A673 (cell line): ENCODE data around the gene MYRFL. TPM values are rescaled to one million over a fixed set of nuclear protein-coding genes. Genes with fewer than 3 reads are reported as not detected.

Experiments used
- BruUV-seq: library from RNA; stranded (reverse); fragments of 400-500 nt; replicated peaks from 2 replicates; lab custom pipeline; 2021; lab: Mats Ljungman, UMichigan
- CTCF ChIA-PET: fragments of 300-600 bp; sonication (Branson Sonifier 250); formaldehyde crosslinking; loops from one replicate; lab custom pipeline; 2022; ENCODE audit warnings: antibody characterized with exemption; lab: Charles Lee
- POLR2A ChIA-PET: fragments of 300-600 bp; sonication (Branson Sonifier 250); formaldehyde crosslinking; loops from one replicate; lab custom pipeline; 2022; ENCODE audit warnings: antibody characterized with exemption; ENCODE audit not compliant: low non-redundant PET; lab: Charles Lee
- DNase-seq: peaks from one replicate; pipeline ENCODE4 v3.0.0-alpha.2; 2015; ENCODE audit warnings: low spot score
- H3K27ac ChIP-seq: fragments of 200-600 bp; sonication (generic); 2 replicates; pipeline ENCODE4 v1.5.1; 2016; ENCODE audit warnings: mixed run types, low read depth, mild to moderate bottlenecking, mixed read lengths, antibody characterized with exemption, low read length; ENCODE audit not compliant: poor library complexity, severe bottlenecking
- H3K27me3 ChIP-seq: fragments of 200-600 bp; sonication (generic); replicated peaks from 2 replicates; pipeline ENCODE4 v1.6.1; 2017; ENCODE audit warnings: mixed run types, low read depth, mild to moderate bottlenecking, mixed read lengths, antibody characterized with exemption, low read length; ENCODE audit not compliant: insufficient read depth, poor library complexity
- H3K36me3 ChIP-seq: fragments of 200-600 bp; sonication (generic); 2 replicates; pipeline ENCODE4 v1.6.1; 2016; ENCODE audit warnings: mixed run types, mild to moderate bottlenecking, mixed read lengths, antibody characterized with exemption, low read length; ENCODE audit not compliant: insufficient read depth, poor library complexity, severe bottlenecking
- H3K4me1 ChIP-seq: fragments of 200-600 bp; sonication (generic); 2 replicates; pipeline ENCODE4 v1.6.1; 2017; ENCODE audit warnings: mixed run types, mild to moderate bottlenecking, mixed read lengths, antibody characterized with exemption, low read length; ENCODE audit not compliant: insufficient read depth, poor library complexity, severe bottlenecking
- H3K4me3 ChIP-seq: fragments of 200-600 bp; sonication (generic); 2 replicates; pipeline ENCODE4 v1.5.1; 2016; ENCODE audit warnings: low read depth, mixed run types, mild to moderate bottlenecking, mixed read lengths, low read length; ENCODE audit not compliant: poor library complexity, severe bottlenecking
- H3K9me3 ChIP-seq: fragments of 200-600 bp; sonication (generic); 2 replicates; pipeline ENCODE4 v1.6.1; 2016; ENCODE audit warnings: mixed run types, low read depth, mild to moderate bottlenecking, mixed read lengths, antibody characterized with exemption, low read length; ENCODE audit not compliant: poor library complexity, severe bottlenecking
- EZH2 ChIP-seq: fragments of 200-600 bp; sonication (generic); IDR thresholded peaks from 2 replicates; pipeline ENCODE4 v1.6.1; 2017; ENCODE audit warnings: borderline replicate concordance, low read depth, mild to moderate bottlenecking, mixed read lengths, antibody characterized with exemption, low read length; ENCODE audit not compliant: poor library complexity, severe bottlenecking
- intact Hi-C: fragments of 100-400 bp; cut with micrococcal nuclease; formaldehyde crosslinking; loops from one replicate; pipeline ENCODE4 v1.10.0; 2022; ENCODE audit not compliant: unreplicated experiment
- total RNA-seq: library from RNA; stranded (reverse); gene quantifications from 2 replicates; pipeline ENCODE4 v1.2.3, GENCODE V29; 2021
- TF ChIP-seq, protein P1 (sequence below): fragments of 300-800, 200-600 bp; sonication (generic); conservative IDR thresholded peaks from 2 replicates; pipeline ENCODE4 v1.5.1; 2017; ENCODE audit warnings: low read depth, mild to moderate bottlenecking, antibody characterized with exemption, low read length, moderate library complexity, mixed read lengths

The MYRFL gene
- total RNA-seq, 1 experiment from 2014 or later = not detected

GRCh38 chr12:69935651-69936100, 110.6 kb downstream of the MYRFL start:
- no TSS peak for BruUV-seq
- intact Hi-C loops = no loop called here
- CTCF ChIA-PET = no interaction called here
- Histone ChIP-seq H3K4me1 (no peaks in the 10 kb centered on the region), H3K9me3 (no peaks in the 10 kb centered on the region), H3K4me3 (no peak overlapping the region), H3K27ac (no peak overlapping the region), H3K27me3 (peaks cover 4% of the 10 kb centered on the region), H3K36me3 (no peaks in the 10 kb centered on the region)
- POLR2A ChIA-PET = no interaction called here
- DNase-seq = no peak
- TF ChIP-seq, protein P1, sequence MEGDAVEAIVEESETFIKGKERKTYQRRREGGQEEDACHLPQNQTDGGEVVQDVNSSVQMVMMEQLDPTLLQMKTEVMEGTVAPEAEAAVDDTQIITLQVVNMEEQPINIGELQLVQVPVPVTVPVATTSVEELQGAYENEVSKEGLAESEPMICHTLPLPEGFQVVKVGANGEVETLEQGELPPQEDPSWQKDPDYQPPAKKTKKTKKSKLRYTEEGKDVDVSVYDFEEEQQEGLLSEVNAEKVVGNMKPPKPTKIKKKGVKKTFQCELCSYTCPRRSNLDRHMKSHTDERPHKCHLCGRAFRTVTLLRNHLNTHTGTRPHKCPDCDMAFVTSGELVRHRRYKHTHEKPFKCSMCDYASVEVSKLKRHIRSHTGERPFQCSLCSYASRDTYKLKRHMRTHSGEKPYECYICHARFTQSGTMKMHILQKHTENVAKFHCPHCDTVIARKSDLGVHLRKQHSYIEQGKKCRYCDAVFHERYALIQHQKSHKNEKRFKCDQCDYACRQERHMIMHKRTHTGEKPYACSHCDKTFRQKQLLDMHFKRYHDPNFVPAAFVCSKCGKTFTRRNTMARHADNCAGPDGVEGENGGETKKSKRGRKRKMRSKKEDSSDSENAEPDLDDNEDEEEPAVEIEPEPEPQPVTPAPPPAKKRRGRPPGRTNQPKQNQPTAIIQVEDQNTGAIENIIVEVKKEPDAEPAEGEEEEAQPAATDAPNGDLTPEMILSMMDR = no peak
- no peak for TF ChIP-seq EZH2

DNA sequence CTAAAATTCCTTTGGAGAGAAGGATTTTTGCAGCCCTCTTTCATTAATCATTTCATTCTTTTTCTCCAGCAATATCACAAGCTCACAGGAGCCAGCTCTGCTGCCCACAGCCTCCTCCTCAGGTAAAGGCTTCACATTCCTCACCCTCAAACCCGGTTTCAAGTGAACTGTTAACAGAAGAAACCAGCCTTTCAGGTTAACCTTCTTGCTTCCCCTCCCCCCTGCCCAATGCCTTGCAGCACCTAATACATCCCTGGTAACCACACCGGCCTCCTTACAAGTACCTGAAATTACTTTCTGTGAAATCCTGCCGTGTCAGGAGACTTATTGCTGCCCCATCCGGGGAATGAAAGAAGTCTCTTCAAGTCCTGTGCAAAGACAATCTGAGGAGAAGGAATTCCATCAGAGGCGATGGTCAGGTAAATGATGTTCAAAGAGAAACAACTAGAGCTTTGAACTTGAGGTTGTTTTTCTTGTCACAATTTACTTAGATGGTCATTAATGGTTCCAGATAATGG, 111.2 kb downstream of the MYRFL start:
- H3K4me1 ChIP-seq = no peaks in the 10 kb centered on the region
- no TSS peak for BruUV-seq
- ChIA-PET CTCF (no interaction called here), POLR2A (no interaction called here)
- no peak overlapping the region for H3K4me3 ChIP-seq
- peaks cover 4% of the 10 kb centered on the region for H3K27me3 ChIP-seq
- DNase-seq = no peak
- no peaks in the 10 kb centered on the region for H3K9me3 ChIP-seq
- intact Hi-C loops = no loop called here
- H3K36me3 ChIP-seq = no peaks in the 10 kb centered on the region
- no peak overlapping the region for H3K27ac ChIP-seq
- no peak for TF ChIP-seq EZH2

DNA sequence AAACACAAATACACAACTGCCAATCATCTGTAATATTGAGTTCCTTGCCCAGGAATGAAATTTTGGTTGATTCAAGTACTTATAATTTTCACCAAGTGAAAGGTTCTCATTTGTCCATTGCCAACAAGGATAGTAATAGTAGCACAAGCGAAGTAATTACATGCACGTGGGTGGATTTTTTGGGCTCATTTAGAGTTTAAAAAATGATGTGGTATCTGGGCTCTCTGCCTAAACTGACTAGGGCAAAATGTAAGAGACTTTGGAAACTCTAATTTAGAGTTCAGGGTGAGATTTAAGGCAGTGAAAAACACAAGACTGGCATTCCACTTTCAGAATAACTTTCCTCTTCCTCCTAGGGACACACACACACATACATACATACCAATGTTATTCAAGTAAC, 111.7 kb downstream of the MYRFL start:
- TF ChIP-seq, protein P1 = no peak
- TF ChIP-seq EZH2 = no peak
- Histone ChIP-seq H3K9me3 (no peaks in the 10 kb centered on the region), H3K27ac (no peak overlapping the region), H3K4me3 (no peak overlapping the region), H3K27me3 (peaks cover 4% of the 10 kb centered on the region), H3K36me3 (no peaks in the 10 kb centered on the region), H3K4me1 (no peaks in the 10 kb centered on the region)
- intact Hi-C loops = no loop called here
- no TSS peak for BruUV-seq
- CTCF ChIA-PET = no interaction called here
- POLR2A ChIA-PET = no interaction called here
- DNase-seq = no peak

DNA sequence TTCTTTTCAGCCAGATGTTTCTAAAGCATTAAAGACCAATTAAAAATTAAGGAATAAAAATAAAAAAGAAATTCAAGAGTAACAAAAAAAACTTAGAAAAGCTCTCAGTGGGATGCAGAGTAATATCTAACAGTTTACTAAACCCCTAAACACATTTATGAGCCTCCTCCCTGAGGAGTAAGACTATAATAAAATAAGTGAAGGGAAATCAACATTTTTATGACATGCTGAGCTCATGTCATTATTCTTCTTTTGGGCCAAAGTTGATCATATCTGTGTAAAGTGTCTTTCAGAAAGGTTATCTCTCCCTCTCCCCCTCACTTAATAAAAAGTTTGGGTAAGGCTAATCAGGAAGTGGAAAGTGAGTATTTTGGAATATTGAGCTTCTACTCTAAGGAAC, 122.1 kb downstream of the MYRFL start:
- POLR2A ChIA-PET = interaction anchor here (0.8 kb wide), 1 partner anchor 541 kb away, joined by 3 read pairs; no protein-coding TSS in a partner anchor
- CTCF ChIA-PET = interaction anchor here (0.6 to 0.7 kb wide), 2 partner anchors 62 to 653 kb away, joined by 3 read pairs; no protein-coding TSS in a partner anchor
- H3K27me3 ChIP-seq = no peaks in the 10 kb centered on the region

More for the DNA sequence above, 122.1 kb downstream of the MYRFL start:
- Histone ChIP-seq H3K27ac (no peak overlapping the region), H3K9me3 (no peaks in the 10 kb centered on the region), H3K4me1 (peaks cover 19% of the 10 kb centered on the region), H3K4me3 (no peak overlapping the region), H3K36me3 (no peaks in the 10 kb centered on the region)
- TF ChIP-seq, protein P1 = no peak
- no peak for TF ChIP-seq EZH2
- peak; percentile 73 for DNase-seq
- intact Hi-C loops = no loop called here
- BruUV-seq = no TSS peak
